ENCODE results near the gene NSUN3.

GRCh38 chr3:94071713-94072284 is 8.9 kb downstream of the NSUN3 start:
- TF ChIP-seq CTCF (IDR thresholded peaks at IDR 0.05): no peak
- TF ChIP-seq POLR2A (IDR thresholded peaks at IDR 0.05): no peak

Measured in heart left ventricle (tissue), 13 donors.